Measurements from ENCODE around the gene ARID1A. TPM values are rescaled to one million over a fixed set of nuclear protein-coding genes. Genes with fewer than 3 reads are reported as not detected.

Gene ARID1A
- total and polyA plus RNA-seq, 9 of the 15 experiments (the other 6 are each of a cell fraction or from before 2014, with no cell fraction given) = 8.3 to 88.3 (median 22.5) TPM

DNA sequence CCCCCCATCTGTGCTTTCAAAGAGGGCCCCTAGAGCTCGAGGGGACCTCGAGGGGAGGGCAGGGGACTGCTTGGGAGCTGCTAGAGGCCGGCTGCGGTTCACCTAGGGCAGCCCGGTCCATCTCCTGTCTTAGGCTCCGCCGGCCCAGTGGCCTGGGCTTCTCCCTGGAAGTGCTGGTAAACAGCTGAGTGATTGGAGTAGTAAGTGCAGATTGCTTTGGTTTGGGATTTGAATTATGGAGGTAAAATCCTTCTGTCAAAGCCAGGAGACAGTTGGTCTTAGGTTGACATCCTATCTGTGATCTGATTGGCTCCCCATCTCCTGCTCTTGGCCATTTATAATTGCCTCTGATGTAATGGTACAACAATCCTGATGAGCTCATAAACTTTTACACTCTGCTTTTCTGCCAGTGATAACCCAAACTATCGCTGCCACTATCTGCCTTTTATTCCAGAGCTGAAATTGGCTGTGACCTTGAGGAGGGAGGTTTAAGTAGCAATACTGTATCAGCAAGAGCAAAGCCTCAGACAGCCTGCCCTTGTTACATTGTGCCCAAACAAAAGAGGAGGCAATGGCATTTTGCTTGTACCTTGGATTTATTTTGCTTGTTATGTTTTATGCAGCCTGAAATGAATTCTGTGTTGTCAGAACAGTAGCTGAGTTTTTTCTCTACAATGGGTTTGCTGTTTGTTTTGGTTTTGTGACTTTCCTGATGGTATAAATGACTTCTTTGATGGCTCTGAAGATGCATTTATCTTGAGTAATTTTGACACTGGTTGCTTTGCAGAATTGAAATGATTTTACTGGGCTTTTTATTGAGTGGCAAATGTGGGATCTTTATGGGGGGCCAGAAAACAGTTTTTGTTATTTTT, 2.4 kb downstream of the ARID1A start (continued):
- TF ChIP-seq, protein P1, sequence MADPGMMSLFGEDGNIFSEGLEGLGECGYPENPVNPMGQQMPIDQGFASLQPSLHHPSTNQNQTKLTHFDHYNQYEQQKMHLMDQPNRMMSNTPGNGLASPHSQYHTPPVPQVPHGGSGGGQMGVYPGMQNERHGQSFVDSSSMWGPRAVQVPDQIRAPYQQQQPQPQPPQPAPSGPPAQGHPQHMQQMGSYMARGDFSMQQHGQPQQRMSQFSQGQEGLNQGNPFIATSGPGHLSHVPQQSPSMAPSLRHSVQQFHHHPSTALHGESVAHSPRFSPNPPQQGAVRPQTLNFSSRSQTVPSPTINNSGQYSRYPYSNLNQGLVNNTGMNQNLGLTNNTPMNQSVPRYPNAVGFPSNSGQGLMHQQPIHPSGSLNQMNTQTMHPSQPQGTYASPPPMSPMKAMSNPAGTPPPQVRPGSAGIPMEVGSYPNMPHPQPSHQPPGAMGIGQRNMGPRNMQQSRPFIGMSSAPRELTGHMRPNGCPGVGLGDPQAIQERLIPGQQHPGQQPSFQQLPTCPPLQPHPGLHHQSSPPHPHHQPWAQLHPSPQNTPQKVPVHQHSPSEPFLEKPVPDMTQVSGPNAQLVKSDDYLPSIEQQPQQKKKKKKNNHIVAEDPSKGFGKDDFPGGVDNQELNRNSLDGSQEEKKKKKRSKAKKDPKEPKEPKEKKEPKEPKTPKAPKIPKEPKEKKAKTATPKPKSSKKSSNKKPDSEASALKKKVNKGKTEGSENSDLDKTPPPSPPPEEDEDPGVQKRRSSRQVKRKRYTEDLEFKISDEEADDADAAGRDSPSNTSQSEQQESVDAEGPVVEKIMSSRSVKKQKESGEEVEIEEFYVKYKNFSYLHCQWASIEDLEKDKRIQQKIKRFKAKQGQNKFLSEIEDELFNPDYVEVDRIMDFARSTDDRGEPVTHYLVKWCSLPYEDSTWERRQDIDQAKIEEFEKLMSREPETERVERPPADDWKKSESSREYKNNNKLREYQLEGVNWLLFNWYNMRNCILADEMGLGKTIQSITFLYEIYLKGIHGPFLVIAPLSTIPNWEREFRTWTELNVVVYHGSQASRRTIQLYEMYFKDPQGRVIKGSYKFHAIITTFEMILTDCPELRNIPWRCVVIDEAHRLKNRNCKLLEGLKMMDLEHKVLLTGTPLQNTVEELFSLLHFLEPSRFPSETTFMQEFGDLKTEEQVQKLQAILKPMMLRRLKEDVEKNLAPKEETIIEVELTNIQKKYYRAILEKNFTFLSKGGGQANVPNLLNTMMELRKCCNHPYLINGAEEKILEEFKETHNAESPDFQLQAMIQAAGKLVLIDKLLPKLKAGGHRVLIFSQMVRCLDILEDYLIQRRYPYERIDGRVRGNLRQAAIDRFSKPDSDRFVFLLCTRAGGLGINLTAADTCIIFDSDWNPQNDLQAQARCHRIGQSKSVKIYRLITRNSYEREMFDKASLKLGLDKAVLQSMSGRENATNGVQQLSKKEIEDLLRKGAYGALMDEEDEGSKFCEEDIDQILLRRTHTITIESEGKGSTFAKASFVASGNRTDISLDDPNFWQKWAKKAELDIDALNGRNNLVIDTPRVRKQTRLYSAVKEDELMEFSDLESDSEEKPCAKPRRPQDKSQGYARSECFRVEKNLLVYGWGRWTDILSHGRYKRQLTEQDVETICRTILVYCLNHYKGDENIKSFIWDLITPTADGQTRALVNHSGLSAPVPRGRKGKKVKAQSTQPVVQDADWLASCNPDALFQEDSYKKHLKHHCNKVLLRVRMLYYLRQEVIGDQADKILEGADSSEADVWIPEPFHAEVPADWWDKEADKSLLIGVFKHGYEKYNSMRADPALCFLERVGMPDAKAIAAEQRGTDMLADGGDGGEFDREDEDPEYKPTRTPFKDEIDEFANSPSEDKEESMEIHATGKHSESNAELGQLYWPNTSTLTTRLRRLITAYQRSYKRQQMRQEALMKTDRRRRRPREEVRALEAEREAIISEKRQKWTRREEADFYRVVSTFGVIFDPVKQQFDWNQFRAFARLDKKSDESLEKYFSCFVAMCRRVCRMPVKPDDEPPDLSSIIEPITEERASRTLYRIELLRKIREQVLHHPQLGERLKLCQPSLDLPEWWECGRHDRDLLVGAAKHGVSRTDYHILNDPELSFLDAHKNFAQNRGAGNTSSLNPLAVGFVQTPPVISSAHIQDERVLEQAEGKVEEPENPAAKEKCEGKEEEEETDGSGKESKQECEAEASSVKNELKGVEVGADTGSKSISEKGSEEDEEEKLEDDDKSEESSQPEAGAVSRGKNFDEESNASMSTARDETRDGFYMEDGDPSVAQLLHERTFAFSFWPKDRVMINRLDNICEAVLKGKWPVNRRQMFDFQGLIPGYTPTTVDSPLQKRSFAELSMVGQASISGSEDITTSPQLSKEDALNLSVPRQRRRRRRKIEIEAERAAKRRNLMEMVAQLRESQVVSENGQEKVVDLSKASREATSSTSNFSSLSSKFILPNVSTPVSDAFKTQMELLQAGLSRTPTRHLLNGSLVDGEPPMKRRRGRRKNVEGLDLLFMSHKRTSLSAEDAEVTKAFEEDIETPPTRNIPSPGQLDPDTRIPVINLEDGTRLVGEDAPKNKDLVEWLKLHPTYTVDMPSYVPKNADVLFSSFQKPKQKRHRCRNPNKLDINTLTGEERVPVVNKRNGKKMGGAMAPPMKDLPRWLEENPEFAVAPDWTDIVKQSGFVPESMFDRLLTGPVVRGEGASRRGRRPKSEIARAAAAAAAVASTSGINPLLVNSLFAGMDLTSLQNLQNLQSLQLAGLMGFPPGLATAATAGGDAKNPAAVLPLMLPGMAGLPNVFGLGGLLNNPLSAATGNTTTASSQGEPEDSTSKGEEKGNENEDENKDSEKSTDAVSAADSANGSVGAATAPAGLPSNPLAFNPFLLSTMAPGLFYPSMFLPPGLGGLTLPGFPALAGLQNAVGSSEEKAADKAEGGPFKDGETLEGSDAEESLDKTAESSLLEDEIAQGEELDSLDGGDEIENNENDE (IDR thresholded peaks at IDR 0.05; ENCODE audit: low read depth, low read length) = no peak
- TF ChIP-seq ZNF668 (CRISPR knock-in tag; IDR thresholded peaks at IDR 0.05) (no peak), KLF1 (tag; IDR thresholded peaks at IDR 0.05) (no peak), FOXM1 (IDR thresholded peaks at IDR 0.05; ENCODE audit: low read depth) (peak; percentile 83), FOXM1 (CRISPR knock-in tag; IDR thresholded peaks at IDR 0.05; ENCODE audit: low read depth) (no peak), BCL6 (CRISPR knock-in tag; IDR thresholded peaks at IDR 0.05) (no peak)
- TF ChIP-seq, protein P2, sequence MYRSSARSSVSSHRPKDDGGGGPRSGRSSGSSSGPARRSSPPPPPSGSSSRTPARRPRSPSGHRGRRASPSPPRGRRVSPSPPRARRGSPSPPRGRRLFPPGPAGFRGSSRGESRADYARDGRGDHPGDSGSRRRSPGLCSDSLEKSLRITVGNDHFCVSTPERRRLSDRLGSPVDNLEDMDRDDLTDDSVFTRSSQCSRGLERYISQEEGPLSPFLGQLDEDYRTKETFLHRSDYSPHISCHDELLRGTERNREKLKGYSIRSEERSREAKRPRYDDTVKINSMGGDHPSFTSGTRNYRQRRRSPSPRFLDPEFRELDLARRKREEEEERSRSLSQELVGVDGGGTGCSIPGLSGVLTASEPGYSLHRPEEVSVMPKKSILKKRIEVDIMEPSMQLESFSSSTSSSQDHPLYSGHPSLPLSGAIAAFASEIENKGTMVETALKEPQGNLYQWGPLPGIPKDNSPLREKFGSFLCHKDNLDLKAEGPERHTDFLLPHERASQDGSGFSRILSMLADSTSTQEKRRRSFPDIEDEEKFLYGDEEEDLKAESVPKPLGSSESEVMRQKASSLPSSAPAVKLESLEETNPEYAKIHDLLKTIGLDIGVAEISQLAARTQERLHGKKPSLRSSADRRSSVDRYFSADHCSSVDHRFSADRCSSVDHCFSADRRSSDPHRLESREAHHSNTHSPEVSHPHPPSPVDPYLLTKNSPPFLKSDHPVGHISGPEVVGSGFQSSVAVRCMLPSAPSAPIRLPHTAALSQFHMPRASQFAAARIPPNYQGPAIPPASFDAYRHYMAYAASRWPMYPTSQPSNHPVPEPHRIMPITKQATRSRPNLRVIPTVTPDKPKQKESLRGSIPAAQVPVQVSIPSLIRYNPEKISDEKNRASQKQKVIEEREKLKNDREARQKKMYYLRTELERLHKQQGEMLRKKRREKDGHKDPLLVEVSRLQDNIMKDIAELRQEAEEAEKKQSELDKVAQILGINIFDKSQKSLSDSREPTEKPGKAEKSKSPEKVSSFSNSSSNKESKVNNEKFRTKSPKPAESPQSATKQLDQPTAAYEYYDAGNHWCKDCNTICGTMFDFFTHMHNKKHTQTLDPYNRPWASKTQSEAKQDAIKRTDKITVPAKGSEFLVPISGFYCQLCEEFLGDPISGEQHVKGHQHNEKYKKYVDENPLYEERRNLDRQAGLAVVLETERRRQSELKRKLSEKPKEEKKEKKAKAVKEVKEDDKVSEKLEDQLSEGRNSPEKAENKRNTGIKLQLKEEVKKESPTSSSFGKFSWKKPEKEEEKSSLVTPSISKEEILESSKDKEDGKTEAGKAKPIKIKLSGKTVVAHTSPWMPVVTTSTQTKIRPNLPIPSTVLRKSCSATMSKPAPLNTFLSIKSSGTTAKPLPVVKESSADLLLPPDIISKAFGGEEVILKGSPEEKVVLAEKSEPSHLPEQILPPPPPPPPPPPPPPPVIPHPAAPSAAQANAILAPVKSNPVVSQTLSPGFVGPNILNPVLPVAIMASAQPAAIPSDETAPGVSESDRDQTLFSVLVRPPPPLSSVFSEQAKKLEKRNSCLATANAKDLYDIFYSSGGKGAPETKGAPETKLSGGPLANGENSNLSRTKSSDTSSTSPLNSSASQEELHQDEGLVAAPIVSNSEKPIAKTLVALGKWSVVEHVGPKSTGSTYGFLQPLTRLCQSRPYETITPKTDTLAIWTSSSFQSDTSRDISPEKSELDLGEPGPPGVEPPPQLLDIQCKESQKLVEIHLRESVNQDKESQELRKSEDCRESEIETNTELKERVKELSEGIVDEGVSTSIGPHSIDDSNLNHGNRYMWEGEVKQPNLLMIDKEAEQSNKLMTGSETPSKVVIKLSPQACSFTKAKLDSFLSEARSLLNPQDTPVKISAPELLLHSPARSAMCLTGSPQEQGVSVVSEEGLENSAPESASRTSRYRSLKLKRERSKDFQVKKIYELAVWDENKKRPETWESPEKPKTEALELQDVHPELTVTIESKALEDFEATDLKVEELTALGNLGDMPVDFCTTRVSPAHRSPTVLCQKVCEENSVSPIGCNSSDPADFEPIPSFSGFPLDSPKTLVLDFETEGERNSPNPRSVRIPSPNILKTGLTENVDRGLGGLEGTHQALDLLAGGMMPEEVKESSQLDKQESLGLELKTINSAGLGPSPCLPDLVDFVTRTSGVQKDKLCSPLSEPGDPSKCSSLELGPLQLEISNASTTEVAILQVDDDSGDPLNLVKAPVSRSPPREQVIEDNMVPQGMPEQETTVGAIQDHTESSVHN (IDR thresholded peaks at IDR 0.05; ENCODE audit: borderline replicate concordance in 1 of 2, low read depth in 1 of 2) = peak in 1 of 2 experiments; percentile 88; a peak in 2 of 4 replicates

All from K562 (cell line).